IMR-90 (cell line): ENCODE measurements around the gene YBEY. TPM values are rescaled to one million over a fixed set of nuclear protein-coding genes. Genes with fewer than 3 reads are reported as not detected.

Experiments used
- ATAC-seq: fragments of 200-7000 bp; cut with Tn5 transposase; 2 replicates; pipeline ENCODE4 v1.9.1; 2020; ENCODE audit warnings: low read depth, mild to moderate bottlenecking, moderate library complexity
- BruUV-seq: library from RNA; stranded (reverse); fragments of 400-500 nt; replicated peaks from 2 replicates; lab custom pipeline; 2021; lab: Mats Ljungman, UMichigan
- CTCF ChIA-PET: fragments of 300-600 bp; formaldehyde crosslinking; extraction: SDS; loops from one replicate; lab custom pipeline; 2021; ENCODE audit warnings: antibody characterized with exemption; lab: Yijun Ruan, JAX
- POLR2A ChIA-PET: fragments of 300-600 bp; sonication (Branson Sonifier 250); formaldehyde crosslinking; loops from one replicate; lab custom pipeline; 2022; ENCODE audit warnings: antibody characterized with exemption; ENCODE audit not compliant: unreplicated experiment; lab: Charles Lee
- DNase-seq: peaks from one replicate; pipeline ENCODE4 v3.0.0; 2013
- H2AFZ ChIP-seq: replicated peaks from 2 replicates; pipeline ENCODE3; 2013; ENCODE audit warnings: low read length, mild to moderate bottlenecking; ENCODE audit not compliant: poor library complexity
- H2AK5ac ChIP-seq: 2 replicates; pipeline ENCODE4 v1.6.1; 2013; ENCODE audit warnings: low read depth, low read length, inconsistent platforms
- H2AK9ac ChIP-seq: replicated peaks from 2 replicates; pipeline ENCODE3; 2013; ENCODE audit warnings: mild to moderate bottlenecking, low read depth, low read length, moderate library complexity; ENCODE audit not compliant: poor library complexity
- H2BK120ac ChIP-seq: 2 replicates; pipeline ENCODE4 v1.6.1; 2013; ENCODE audit warnings: low read depth, low read length, inconsistent platforms
- H2BK15ac ChIP-seq: 3 replicates; pipeline ENCODE4 v1.6.1; 2013; ENCODE audit warnings: low read depth, low read length, inconsistent platforms
- H2BK20ac ChIP-seq: 2 replicates; pipeline ENCODE4 v1.6.1; 2013; ENCODE audit warnings: low read depth, mild to moderate bottlenecking, inconsistent platforms, low read length, moderate library complexity
- H2BK5ac ChIP-seq: 2 replicates; pipeline ENCODE4 v1.6.1; 2013; ENCODE audit warnings: mild to moderate bottlenecking, low read depth, low read length, inconsistent platforms; ENCODE audit not compliant: poor library complexity, severe bottlenecking
- H3K14ac ChIP-seq: replicated peaks from 2 replicates; pipeline ENCODE4 v1.6.1; 2013; ENCODE audit warnings: low read depth, low read length, inconsistent platforms
- H3K18ac ChIP-seq: 2 replicates; pipeline ENCODE4 v1.6.1; 2013; ENCODE audit warnings: low read depth, low read length, control low read depth
- H3K23ac ChIP-seq: 2 replicates; pipeline ENCODE4 v1.6.1; 2013; ENCODE audit warnings: low read depth, low read length, inconsistent platforms
- H3K27ac ChIP-seq: 2 replicates; pipeline ENCODE4 v1.5.1; 2013; ENCODE audit warnings: mild to moderate bottlenecking, control low read depth, low read length; ENCODE audit not compliant: insufficient read depth
- H3K27me3 ChIP-seq: 2 replicates; pipeline ENCODE4 v1.6.1; 2013; ENCODE audit warnings: low read length; ENCODE audit not compliant: control insufficient read depth, insufficient read depth
- H3K36me3 ChIP-seq: 2 replicates; pipeline ENCODE4 v1.6.1; 2013; ENCODE audit warnings: low read length, mixed read lengths; ENCODE audit not compliant: control insufficient read depth, insufficient read depth
- H3K4ac ChIP-seq: 2 replicates; pipeline ENCODE4 v1.6.1; 2013; ENCODE audit warnings: low read depth, low read length, inconsistent platforms
- H3K4me1 ChIP-seq: 2 replicates; pipeline ENCODE4 v1.6.1; 2013; ENCODE audit warnings: low read length, mixed read lengths; ENCODE audit not compliant: control insufficient read depth, insufficient read depth
- H3K4me2 ChIP-seq: 2 replicates; pipeline ENCODE4 v1.6.1; 2013; ENCODE audit warnings: low read depth, mild to moderate bottlenecking, control low read depth, low read length, moderate library complexity
- H3K4me3 ChIP-seq: 2 replicates; pipeline ENCODE4 v1.5.1; 2013; ENCODE audit warnings: low read depth, mild to moderate bottlenecking, control low read depth, low read length, moderate library complexity; ENCODE audit not compliant: insufficient read depth
- H3K56ac ChIP-seq: 2 replicates; pipeline ENCODE4 v1.6.1; 2013; ENCODE audit warnings: low read length, inconsistent platforms; ENCODE audit not compliant: insufficient read depth; ENCODE audit errors: extremely low read depth
- H3K79me1 ChIP-seq, 2 experiments: 2 replicates each; pipeline ENCODE4 v1.6.1; 2013; ENCODE audit warnings: low read length in 2 of 2, inconsistent platforms in 1 of 2, low read depth in 1 of 2
- H3K9ac ChIP-seq: 2 replicates; pipeline ENCODE4 v1.6.1; 2013; ENCODE audit warnings: low read depth, low read length, control low read depth
- H3K9me1 ChIP-seq: 2 replicates; pipeline ENCODE4 v1.6.1; 2013; ENCODE audit warnings: low read length, inconsistent platforms; ENCODE audit not compliant: insufficient read depth
- H3K9me3 ChIP-seq: 2 replicates; pipeline ENCODE4 v1.6.1; 2013; ENCODE audit warnings: low read length; ENCODE audit not compliant: control insufficient read depth, insufficient read depth
- H4K20me1 ChIP-seq: 2 replicates; pipeline ENCODE4 v1.6.1; 2013; ENCODE audit warnings: low read length, inconsistent platforms; ENCODE audit not compliant: insufficient read depth
- H4K5ac ChIP-seq: 2 replicates; pipeline ENCODE4 v1.6.1; 2013; ENCODE audit warnings: mild to moderate bottlenecking, low read depth, low read length, control low read depth
- H4K8ac ChIP-seq, 2 experiments: 2 replicates each; pipeline ENCODE4 v1.6.1; 2013; ENCODE audit warnings: low read depth in 2 of 2, low read length in 2 of 2, control low read depth in 1 of 2, inconsistent platforms in 1 of 2
- H4K91ac ChIP-seq: 2 replicates; pipeline ENCODE4 v1.6.1; 2013; ENCODE audit warnings: low read depth, low read length, inconsistent platforms; ENCODE audit not compliant: insufficient read depth
- CEBPB ChIP-seq: IDR thresholded peaks from 2 replicates; pipeline ENCODE4 v1.6.1; 2012; ENCODE audit warnings: low read depth, low read length, improper control_type of control experiment
- MAFK ChIP-seq: IDR thresholded peaks from 2 replicates; pipeline ENCODE4 v1.6.1; 2012; ENCODE audit warnings: low read depth, low read length, improper control_type of control experiment
- MAZ ChIP-seq: IDR thresholded peaks from 2 replicates; pipeline ENCODE4 v1.6.1; 2012; ENCODE audit warnings: low read depth, mild to moderate bottlenecking, low read length, improper control_type of control experiment, moderate library complexity, borderline replicate concordance
- NFE2L2 ChIP-seq: fragments of 150-350 bp; IDR thresholded peaks from 2 replicates; pipeline ENCODE4 v1.6.1; 2016; ENCODE audit warnings: low read depth, mild to moderate bottlenecking, low read length
- POLR2A ChIP-seq: IDR thresholded peaks from 2 replicates; pipeline ENCODE4 v1.6.1; 2012; ENCODE audit warnings: mild to moderate bottlenecking, low read depth, low read length
- RAD21 ChIP-seq: IDR thresholded peaks from 2 replicates; pipeline ENCODE4 v1.6.1; 2012; ENCODE audit warnings: low read length, improper control_type of control experiment
- WGBS, 2 experiments: methylation state at CpG; one replicate each; pipeline versions ENCODE4 v1.1.5 to v1.1.7; 2013; ENCODE audit warnings: missing lambda C conversion rate in 2 of 2; ENCODE audit not compliant: insufficient read length in 1 of 2; ENCODE audit errors: extremely low coverage in 2 of 2; 5-methylcytosine and 5-hydroxymethylcytosine counted together
- dilution Hi-C: fragments of 300-500 bp; cut with HindIII; formaldehyde crosslinking; loops from one replicate; pipeline ENCODE4 v1.14.3; 2018; ENCODE audit warnings: low sequenced_read_pairs; ENCODE audit not compliant: unreplicated experiment
- in situ Hi-C: fragments of 300-500 bp; cut with MboI; formaldehyde crosslinking; loops from 3 replicates; pipeline ENCODE4 v1.14.3; 2019; ENCODE audit warnings: low sequenced_read_pairs, inconsistent platforms, mixed read lengths
- intact Hi-C: fragments of 100-400 bp; cut with micrococcal nuclease; formaldehyde crosslinking; loops from 2 replicates; pipeline ENCODE4 v1.10.0; 2022
- polyA plus RNA-seq, 3 experiments: library from polyadenylated mRNA; depleted of rRNA; stranded (reverse); fragments of >200 nt; gene quantifications; 2 replicates each; pipeline ENCODE4 v1.2.3, GENCODE V29; 2012; ENCODE audit warnings: low replicate concordance in 1 of 3
- total RNA-seq: library from RNA; depleted of rRNA; stranded (reverse); fragments of >200 nt; gene quantifications from 2 replicates; pipeline ENCODE4 v1.2.3, GENCODE V29; 2012

Gene YBEY
- total and polyA plus RNA-seq, 2 of the 4 experiments (the other 2 are of a cell fraction) = 5.9 to 26.2 TPM

GRCh38 chr21:46297338-46298271 lies 11.5 kb downstream of the YBEY start:
- ChIA-PET POLR2A (interaction anchor here (0.7 kb wide), 1 partner anchor 11 kb away, joined by 3 read pairs; no protein-coding TSS in a partner anchor), CTCF (no interaction called here)
- Histone ChIP-seq H3K79me1 (0 out of 4 replicates have a peak, but pooled peaks cover 0 to 3% of the 10 kb centered on the region in 2 experiments), H2BK5ac (no peak overlapping the region), H4K5ac (peak overlapping the region; percentile 48; the same call in 1 of the 2 replicates), H3K4me1 (peaks cover 11% of the 10 kb centered on the region), H3K9me3 (no peaks in the 10 kb centered on the region), H3K4ac (no peak overlapping the region; the same call in 1 of the 2 replicates), H3K36me3 (peaks cover 3% of the 10 kb centered on the region; the same call in 1 of the 2 replicates), H3K56ac (no peak overlapping the region), H3K4me2 (no peak overlapping the region; the same call in none of the 2 replicates), H3K9ac (no peak overlapping the region), H2BK15ac (no peak overlapping the region), H3K27me3 (no peaks in the 10 kb centered on the region), H3K18ac (no peak overlapping the region), H3K14ac (no peak overlapping the region), H4K91ac (no peak overlapping the region), H2AK5ac (no peak overlapping the region), H4K20me1 (no peaks in the 10 kb centered on the region; the same call in 1 of the 2 replicates), H3K23ac (no peak overlapping the region), H2AFZ (peak overlapping the region; percentile 58), H2BK20ac (no peak overlapping the region), H3K4me3 (no peak overlapping the region), H3K9me1 (no peaks in the 10 kb centered on the region; the same call in 1 of the 2 replicates), H2BK120ac (peak overlapping the region; percentile 14; the same call in 1 of the 2 replicates), H3K27ac (no peak overlapping the region), H2AK9ac (no peak overlapping the region), H4K8ac (peak overlapping the region in 1 of 2 experiments; percentile 0; a peak in 1 of 4 replicates)
- DNase-seq (no peak), ATAC-seq (no peak)
- dilution Hi-C loops (no loop called here), in situ Hi-C loops (no loop called here), intact Hi-C loops (no loop called here)
- no TSS peak for BruUV-seq
- WGBS, 2 experiments = 29% methylated on average over 13 of the region's 84 CpGs; no CpG with 5 or more reads in 1 of the 2 experiments
- TF ChIP-seq NFE2L2 = no peak
- TF ChIP-seq MAZ = no peak
- no peak for TF ChIP-seq POLR2A
- TF ChIP-seq RAD21 = no peak
- no peak for TF ChIP-seq CEBPB
- TF ChIP-seq MAFK = no peak
